Sigmoid colon (tissue), 4 donors: ENCODE data around the gene PDE5A.

Experiments used
- EP300 ChIP-seq, 4 donors: sonication (generic); formaldehyde crosslinking; IDR thresholded peaks; one replicate each; pipeline ENCODE4 v1.6.1; 2017; ENCODE audit warnings: antibody characterized with exemption in 4 of 4
- TF ChIP-seq, protein P1 (sequence below), 4 experiments: fragments of 450-650 bp in 3 of 4; fragments of 200-600 bp in 1 of 4; IDR thresholded peaks; one replicate each; pipeline ENCODE4 v1.5.1; 2016 to 2019; ENCODE audit warnings: antibody characterized with exemption in 4 of 4, mild to moderate bottlenecking in 3 of 4, moderate library complexity in 2 of 4

- TF ChIP-seq, protein P1, sequence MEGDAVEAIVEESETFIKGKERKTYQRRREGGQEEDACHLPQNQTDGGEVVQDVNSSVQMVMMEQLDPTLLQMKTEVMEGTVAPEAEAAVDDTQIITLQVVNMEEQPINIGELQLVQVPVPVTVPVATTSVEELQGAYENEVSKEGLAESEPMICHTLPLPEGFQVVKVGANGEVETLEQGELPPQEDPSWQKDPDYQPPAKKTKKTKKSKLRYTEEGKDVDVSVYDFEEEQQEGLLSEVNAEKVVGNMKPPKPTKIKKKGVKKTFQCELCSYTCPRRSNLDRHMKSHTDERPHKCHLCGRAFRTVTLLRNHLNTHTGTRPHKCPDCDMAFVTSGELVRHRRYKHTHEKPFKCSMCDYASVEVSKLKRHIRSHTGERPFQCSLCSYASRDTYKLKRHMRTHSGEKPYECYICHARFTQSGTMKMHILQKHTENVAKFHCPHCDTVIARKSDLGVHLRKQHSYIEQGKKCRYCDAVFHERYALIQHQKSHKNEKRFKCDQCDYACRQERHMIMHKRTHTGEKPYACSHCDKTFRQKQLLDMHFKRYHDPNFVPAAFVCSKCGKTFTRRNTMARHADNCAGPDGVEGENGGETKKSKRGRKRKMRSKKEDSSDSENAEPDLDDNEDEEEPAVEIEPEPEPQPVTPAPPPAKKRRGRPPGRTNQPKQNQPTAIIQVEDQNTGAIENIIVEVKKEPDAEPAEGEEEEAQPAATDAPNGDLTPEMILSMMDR (IDR thresholded peaks at IDR 0.05), result no peak
- no peak for TF ChIP-seq EP300 (IDR thresholded peaks at IDR 0.05)
Measured at GRCh38 chr4:119659576-119659975, 31.0 kb upstream of the PDE5A start.
